Neuronal stem cell (in vitro differentiated cells): Measurements from ENCODE around the gene SHROOM2.
A peak's percentile ranks its signal among the peaks of the same experiment; 100 is the strongest.

ENCODE experiments used
- DNase-seq: peaks from one replicate; pipeline ENCODE4 v3.0.0-alpha.2; 2013; ENCODE audit warnings: low spot score
- H2AFZ ChIP-seq: one replicate; pipeline ENCODE4 v1.6.1; 2013; ENCODE audit warnings: mild to moderate bottlenecking, low read length, inconsistent platforms
- H2AK5ac ChIP-seq: 2 replicates; pipeline ENCODE4 v1.6.1; 2013; ENCODE audit warnings: low read depth, mild to moderate bottlenecking, inconsistent platforms, low read length, moderate library complexity, mixed read lengths
- H2BK120ac ChIP-seq: 2 replicates; pipeline ENCODE4 v1.6.1; 2013; ENCODE audit warnings: low read depth, mild to moderate bottlenecking, inconsistent platforms, low read length, moderate library complexity, mixed read lengths
- H2BK12ac ChIP-seq: one replicate; pipeline ENCODE4 v1.6.1; 2013; ENCODE audit warnings: low read length, inconsistent platforms
- H2BK15ac ChIP-seq: 2 replicates; pipeline ENCODE4 v1.6.1; 2013; ENCODE audit warnings: mild to moderate bottlenecking, low read length, inconsistent platforms, mixed read lengths
- H2BK5ac ChIP-seq: one replicate; pipeline ENCODE4 v1.6.1; 2013; ENCODE audit warnings: inconsistent platforms, mild to moderate bottlenecking, low read length, moderate library complexity
- H3K14ac ChIP-seq: one replicate; pipeline ENCODE4 v1.6.1; 2013; ENCODE audit warnings: low read length, inconsistent platforms
- H3K18ac ChIP-seq: 2 replicates; pipeline ENCODE4 v1.6.1; 2013; ENCODE audit warnings: low read length, inconsistent platforms
- H3K23ac ChIP-seq: 2 replicates; pipeline ENCODE4 v1.6.1; 2013; ENCODE audit warnings: low read depth, mild to moderate bottlenecking, mixed read lengths, low read length, inconsistent platforms; ENCODE audit not compliant: poor library complexity
- H3K27ac ChIP-seq: replicated peaks from 3 replicates; pipeline ENCODE4 v1.5.1; 2013; ENCODE audit warnings: low read length, inconsistent platforms
- H3K27me3 ChIP-seq, 3 experiments: 2 replicates each; pipeline ENCODE4 v1.6.1; 2013; ENCODE audit warnings: low read length in 3 of 3, mild to moderate bottlenecking in 2 of 3, inconsistent platforms in 1 of 3, low read depth in 1 of 3, mixed read lengths in 1 of 3, moderate library complexity in 1 of 3; ENCODE audit not compliant: control insufficient read depth in 3 of 3, insufficient read depth in 3 of 3
- H3K36me3 ChIP-seq, 2 donors: replicated peaks in 1 of 2; 2 replicates each; pipeline ENCODE4 v1.6.1; 2013; ENCODE audit warnings: low read length in 2 of 2; ENCODE audit not compliant: control insufficient read depth in 2 of 2, insufficient read depth in 2 of 2
- H3K4ac ChIP-seq: 2 replicates; pipeline ENCODE4 v1.6.1; 2013; ENCODE audit warnings: inconsistent platforms, mild to moderate bottlenecking, low read length, moderate library complexity
- H3K4me1 ChIP-seq, 2 donors: 1 replicate in 1 of 2; 2 replicates in 1 of 2; pipeline ENCODE4 v1.6.1; 2013; ENCODE audit warnings: low read length in 2 of 2, low read depth in 1 of 2; ENCODE audit not compliant: control insufficient read depth in 2 of 2, insufficient read depth in 1 of 2
- H3K4me2 ChIP-seq: one replicate; pipeline ENCODE4 v1.6.1; 2013; ENCODE audit warnings: mild to moderate bottlenecking, low read length, inconsistent platforms; ENCODE audit not compliant: insufficient read depth, poor library complexity, severe bottlenecking
- H3K4me3 ChIP-seq, 2 donors: 2 replicates each; pipeline ENCODE4 v1.5.1; 2013; ENCODE audit warnings: low read length in 2 of 2, mild to moderate bottlenecking in 2 of 2, inconsistent platforms in 1 of 2, moderate library complexity in 1 of 2
- H3K79me1 ChIP-seq: one replicate; pipeline ENCODE4 v1.6.1; 2013; ENCODE audit warnings: low read depth, mild to moderate bottlenecking, inconsistent platforms, low read length, moderate library complexity
- H3K9ac ChIP-seq: one replicate; pipeline ENCODE4 v1.6.1; 2013; ENCODE audit warnings: mild to moderate bottlenecking, low read depth, low read length, inconsistent platforms; ENCODE audit not compliant: poor library complexity
- H3K9me3 ChIP-seq, 2 donors: replicated peaks in 1 of 2; 2 replicates each; pipeline versions ENCODE3 to v1.6.1; 2013; ENCODE audit warnings: low read length in 2 of 2, mild to moderate bottlenecking in 2 of 2, inconsistent platforms in 1 of 2, low read depth in 1 of 2, mixed read lengths in 1 of 2, moderate library complexity in 1 of 2; ENCODE audit not compliant: control insufficient read depth in 2 of 2, insufficient read depth in 1 of 2
- H4K8ac ChIP-seq: one replicate; pipeline ENCODE4 v1.6.1; 2013; ENCODE audit warnings: low read depth, mild to moderate bottlenecking, inconsistent platforms, low read length, moderate library complexity
- H4K91ac ChIP-seq: one replicate; pipeline ENCODE4 v1.6.1; 2013; ENCODE audit warnings: low read length, low read depth, mild to moderate bottlenecking, inconsistent platforms; ENCODE audit not compliant: poor library complexity
- WGBS, 2 donors: extraction: QIAGEN DNeasy Blood & Tissue Kit; methylation state at CpG; one replicate each; pipeline ENCODE4 v1.1.7; 2013; ENCODE audit warnings: missing lambda C conversion rate in 2 of 2, mixed read lengths in 1 of 2; ENCODE audit not compliant: insufficient read length in 2 of 2, insufficient replicate concordance in 1 of 2; ENCODE audit errors: extremely low coverage in 2 of 2; 5-methylcytosine and 5-hydroxymethylcytosine counted together

SHROOM2 gene

DNA sequence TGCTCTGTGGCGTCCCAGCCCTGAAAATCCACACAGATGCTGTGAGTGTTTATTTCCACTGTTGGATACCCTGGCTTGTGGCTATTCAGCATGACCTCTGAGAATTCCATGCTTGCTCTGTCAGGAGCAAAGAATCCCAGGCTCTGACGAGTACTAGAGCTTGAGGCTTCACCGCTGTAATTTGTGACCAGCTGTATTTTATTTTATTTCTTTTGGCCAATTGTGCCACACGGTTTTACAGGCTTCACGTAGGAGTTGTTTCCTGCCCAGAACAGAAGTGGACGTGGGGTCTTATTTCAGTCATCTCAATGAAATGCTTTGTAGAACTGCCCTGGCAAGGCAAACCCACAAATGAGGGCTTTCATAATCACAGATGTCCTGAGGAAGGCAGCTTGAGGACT lies 111.5 kb downstream of the SHROOM2 start:
- no peak overlapping the region for H3K23ac ChIP-seq
- H3K4me1 ChIP-seq = peaks cover 6 to 25% of the 10 kb centered on the region in 2 donors
- no peaks in the 10 kb centered on the region for H3K9me3 ChIP-seq
- no peak overlapping the region for H4K91ac ChIP-seq
- H3K4me3 ChIP-seq = no peak overlapping the region
- no CpG with 5 or more reads among the region's 6 CpGs for WGBS, 2 donors
- H2BK15ac ChIP-seq = peak overlapping the region; percentile 26
- no peak overlapping the region for H2AK5ac ChIP-seq
- H3K27ac ChIP-seq = no peak overlapping the region
- H3K27me3 ChIP-seq = no peaks in the 10 kb centered on the region
- no peak for DNase-seq
- H3K4ac ChIP-seq = no peak overlapping the region
- no peak overlapping the region for H3K4me2 ChIP-seq
- no peak overlapping the region for H3K18ac ChIP-seq
- H3K36me3 ChIP-seq = peaks cover 3 to 25% of the 10 kb centered on the region in 2 donors
- no peak overlapping the region for H3K14ac ChIP-seq
- H3K79me1 ChIP-seq = peaks cover 9% of the 10 kb centered on the region
- H2BK120ac ChIP-seq = no peak overlapping the region
- no peak overlapping the region for H2AFZ ChIP-seq
- no peak overlapping the region for H4K8ac ChIP-seq
- H2BK5ac ChIP-seq = no peak overlapping the region
- H3K9ac ChIP-seq = no peak overlapping the region
- no peak overlapping the region for H2BK12ac ChIP-seq

DNA sequence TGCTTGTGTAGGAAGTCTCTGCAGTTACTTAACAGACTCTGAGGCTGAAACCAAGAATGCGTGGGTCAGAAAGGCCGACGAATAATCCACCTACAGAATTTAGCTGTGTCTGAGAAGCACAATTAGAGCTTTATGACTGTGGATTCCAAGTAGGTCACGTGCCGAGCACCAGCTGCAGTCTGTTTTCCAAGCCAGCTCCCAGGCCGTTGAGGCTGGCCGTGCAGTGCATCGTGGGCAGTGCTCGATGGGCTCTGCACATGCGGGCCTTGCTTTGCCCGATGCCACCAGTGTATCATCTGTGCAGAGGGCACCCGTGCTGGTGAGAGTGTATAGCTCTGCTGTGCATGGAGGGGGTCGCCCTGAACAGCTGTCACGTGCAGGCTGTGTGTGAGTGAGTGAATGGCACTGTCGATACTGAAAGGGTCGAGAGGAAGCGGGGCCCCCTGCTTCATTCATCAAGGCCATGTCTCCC lies 113.4 kb downstream of the SHROOM2 start:
- Histone ChIP-seq H2AK5ac (no peak overlapping the region), H3K79me1 (peaks cover 7% of the 10 kb centered on the region), H3K9ac (no peak overlapping the region), H3K4me3 (peak overlapping the region in 1 of 2 donors; percentile 3), H3K4me2 (no peak overlapping the region), H3K9me3 (no peaks in the 10 kb centered on the region), H2BK120ac (no peak overlapping the region), H3K4ac (no peak overlapping the region), H2BK15ac (no peak overlapping the region), H2AFZ (peak overlapping the region; percentile 50), H4K8ac (no peak overlapping the region), H3K23ac (no peak overlapping the region), H4K91ac (no peak overlapping the region), H3K14ac (no peak overlapping the region), H2BK5ac (no peak overlapping the region), H3K27ac (peak overlapping the region; percentile 77), H3K36me3 (peaks cover 6 to 20% of the 10 kb centered on the region in 2 donors), H2BK12ac (peak overlapping the region; percentile 73), H3K4me1 (peaks cover 8 to 25% of the 10 kb centered on the region in 2 donors), H3K18ac (peak overlapping the region; percentile 89), H3K27me3 (no peaks in the 10 kb centered on the region)
- DNase-seq = peak; percentile 31
- no CpG with 5 or more reads among the region's 17 CpGs for WGBS, 2 donors

DNA sequence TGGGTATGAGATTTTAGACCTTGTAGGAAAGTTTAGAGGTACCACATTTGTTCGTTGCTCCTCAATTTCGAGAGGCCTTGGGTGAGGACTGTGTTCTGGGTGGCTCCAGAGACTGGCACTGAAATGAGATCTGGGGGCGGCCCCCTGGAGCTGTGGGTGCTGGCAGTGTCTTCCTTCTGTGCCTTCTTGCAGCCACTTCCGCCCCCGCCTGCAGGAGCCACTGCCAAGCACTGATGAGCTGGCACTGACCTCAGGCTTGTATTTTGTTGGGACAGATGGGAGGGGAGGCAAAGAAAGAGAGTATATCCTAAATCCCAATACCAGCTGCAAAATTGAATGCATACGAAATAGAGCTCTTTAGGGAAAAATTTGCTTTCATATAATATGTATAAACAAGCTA lies 116.4 kb downstream of the SHROOM2 start:
- no peaks in the 10 kb centered on the region for H3K9me3 ChIP-seq
- no CpG with 5 or more reads among the region's 6 CpGs for WGBS, 2 donors
- no peak overlapping the region for H2BK15ac ChIP-seq
- H3K27me3 ChIP-seq = no peaks in the 10 kb centered on the region
- DNase-seq = no peak
- H3K27ac ChIP-seq = no peak overlapping the region
- no peak overlapping the region for H4K8ac ChIP-seq
- no peak overlapping the region for H3K4ac ChIP-seq
- no peak overlapping the region for H2AK5ac ChIP-seq
- no peak overlapping the region for H3K4me2 ChIP-seq
- no peak overlapping the region for H2BK5ac ChIP-seq
- H3K14ac ChIP-seq = no peak overlapping the region
- no peak overlapping the region for H3K9ac ChIP-seq
- H2BK120ac ChIP-seq = no peak overlapping the region
- H3K36me3 ChIP-seq = peaks cover 2 to 5% of the 10 kb centered on the region in 2 donors
- H2BK12ac ChIP-seq = no peak overlapping the region
- H3K4me1 ChIP-seq = peaks cover 8 to 25% of the 10 kb centered on the region in 2 donors
- no peak overlapping the region for H2AFZ ChIP-seq
- H3K23ac ChIP-seq = no peak overlapping the region
- H3K79me1 ChIP-seq = peaks cover 7% of the 10 kb centered on the region
- no peak overlapping the region for H4K91ac ChIP-seq
- no peak overlapping the region for H3K18ac ChIP-seq
- H3K4me3 ChIP-seq = no peak overlapping the region

DNA sequence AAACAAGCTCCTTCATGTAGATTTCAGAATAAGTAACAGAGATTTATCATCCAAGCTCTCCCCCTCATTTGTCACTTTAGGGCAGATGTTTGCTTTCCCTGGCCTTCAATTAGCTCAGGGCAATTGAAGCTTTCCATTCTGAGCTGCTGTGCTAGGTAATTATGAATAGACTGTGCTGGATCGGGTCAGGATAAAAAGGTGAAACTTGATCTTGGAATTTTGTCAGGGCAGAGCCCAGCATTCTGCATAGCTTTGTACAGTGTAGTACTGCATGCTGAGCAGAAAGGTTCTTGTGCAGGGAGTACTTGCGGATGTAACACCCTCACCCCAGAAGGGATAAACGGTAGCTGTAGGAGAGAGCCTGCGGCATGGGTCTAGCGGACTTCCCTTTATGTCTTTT lies 116.9 kb downstream of the SHROOM2 start:
- WGBS, 2 donors = no CpG with 5 or more reads among the region's 5 CpGs
- no peaks in the 10 kb centered on the region for H3K9me3 ChIP-seq
- peaks cover 8 to 27% of the 10 kb centered on the region in 2 donors for H3K4me1 ChIP-seq

More for the DNA sequence above, 116.9 kb downstream of the SHROOM2 start:
- peaks cover 2 to 5% of the 10 kb centered on the region in 2 donors for H3K36me3 ChIP-seq
- no peak for DNase-seq
- H2AFZ ChIP-seq = no peak overlapping the region
- H3K14ac ChIP-seq = no peak overlapping the region
- H4K91ac ChIP-seq = no peak overlapping the region
- no peak overlapping the region for H2AK5ac ChIP-seq
- no peak overlapping the region for H3K9ac ChIP-seq
- no peak overlapping the region for H2BK5ac ChIP-seq
- H3K4ac ChIP-seq = no peak overlapping the region
- H3K27me3 ChIP-seq = no peaks in the 10 kb centered on the region
- H3K79me1 ChIP-seq = peaks cover 7% of the 10 kb centered on the region
- H3K4me2 ChIP-seq = no peak overlapping the region
- H2BK12ac ChIP-seq = no peak overlapping the region
- H2BK120ac ChIP-seq = no peak overlapping the region
- no peak overlapping the region for H2BK15ac ChIP-seq
- no peak overlapping the region for H3K27ac ChIP-seq
- no peak overlapping the region for H3K4me3 ChIP-seq
- no peak overlapping the region for H4K8ac ChIP-seq
- H3K18ac ChIP-seq = no peak overlapping the region
- H3K23ac ChIP-seq = no peak overlapping the region
